GM18526 (cell line): ENCODE results near the gene NINJ2.
A peak's percentile ranks its signal among the peaks of the same experiment; 100 is the strongest.

Source experiments
- POLR2A ChIP-seq: IDR thresholded peaks from 3 replicates; pipeline ENCODE4 v1.6.1; 2011; ENCODE audit not compliant: insufficient read length; ENCODE audit errors: extremely low read depth

NINJ2 gene

DNA sequence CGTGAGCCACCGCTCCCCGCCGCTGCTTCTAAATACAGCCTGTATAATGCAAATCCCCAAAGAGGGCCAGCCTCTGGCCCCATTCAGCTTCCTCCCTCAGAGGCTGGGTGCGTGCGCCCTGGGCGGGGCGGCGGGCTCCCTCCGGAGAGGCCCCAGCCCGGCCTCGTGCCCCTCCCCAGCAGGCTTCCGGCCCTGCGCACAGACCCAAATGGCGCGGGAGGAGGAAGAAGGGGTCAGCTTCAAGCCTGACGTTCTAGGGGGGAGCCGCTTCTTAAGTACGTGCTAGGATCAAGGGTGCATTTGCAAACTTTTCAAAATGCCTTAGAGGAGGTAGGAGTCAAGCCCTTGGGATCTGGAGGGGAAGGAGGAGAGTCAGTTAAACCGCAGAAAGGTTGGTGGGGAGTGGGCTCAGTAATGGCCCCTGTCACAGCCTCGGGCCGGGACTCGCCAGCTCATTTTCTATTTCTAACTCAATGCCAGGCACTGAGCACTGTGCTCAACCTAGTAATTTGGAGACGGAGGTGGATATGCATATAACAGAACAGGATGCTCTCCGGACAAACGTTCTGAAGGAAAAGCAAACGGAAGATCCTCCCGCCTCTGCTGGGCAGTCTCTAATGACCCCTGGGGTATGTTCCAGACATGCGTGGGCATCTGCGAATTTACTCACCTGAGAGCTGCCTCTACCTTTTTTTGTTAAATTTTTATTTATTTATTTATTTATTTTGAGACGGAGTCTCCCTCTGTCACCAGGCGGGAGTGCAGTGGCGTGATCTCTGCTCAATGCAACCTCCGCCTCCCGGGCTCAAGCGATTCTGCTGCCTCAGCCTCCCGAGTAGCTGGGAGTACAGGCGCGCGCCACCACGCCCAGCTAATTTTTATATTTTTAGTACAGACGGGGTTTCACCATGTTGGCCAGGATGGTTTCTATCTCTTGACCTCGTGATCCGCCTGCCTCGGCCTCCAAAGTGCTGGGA is 32.3 kb downstream of the NINJ2 start:
- TF ChIP-seq POLR2A: peak; percentile 61

DNA sequence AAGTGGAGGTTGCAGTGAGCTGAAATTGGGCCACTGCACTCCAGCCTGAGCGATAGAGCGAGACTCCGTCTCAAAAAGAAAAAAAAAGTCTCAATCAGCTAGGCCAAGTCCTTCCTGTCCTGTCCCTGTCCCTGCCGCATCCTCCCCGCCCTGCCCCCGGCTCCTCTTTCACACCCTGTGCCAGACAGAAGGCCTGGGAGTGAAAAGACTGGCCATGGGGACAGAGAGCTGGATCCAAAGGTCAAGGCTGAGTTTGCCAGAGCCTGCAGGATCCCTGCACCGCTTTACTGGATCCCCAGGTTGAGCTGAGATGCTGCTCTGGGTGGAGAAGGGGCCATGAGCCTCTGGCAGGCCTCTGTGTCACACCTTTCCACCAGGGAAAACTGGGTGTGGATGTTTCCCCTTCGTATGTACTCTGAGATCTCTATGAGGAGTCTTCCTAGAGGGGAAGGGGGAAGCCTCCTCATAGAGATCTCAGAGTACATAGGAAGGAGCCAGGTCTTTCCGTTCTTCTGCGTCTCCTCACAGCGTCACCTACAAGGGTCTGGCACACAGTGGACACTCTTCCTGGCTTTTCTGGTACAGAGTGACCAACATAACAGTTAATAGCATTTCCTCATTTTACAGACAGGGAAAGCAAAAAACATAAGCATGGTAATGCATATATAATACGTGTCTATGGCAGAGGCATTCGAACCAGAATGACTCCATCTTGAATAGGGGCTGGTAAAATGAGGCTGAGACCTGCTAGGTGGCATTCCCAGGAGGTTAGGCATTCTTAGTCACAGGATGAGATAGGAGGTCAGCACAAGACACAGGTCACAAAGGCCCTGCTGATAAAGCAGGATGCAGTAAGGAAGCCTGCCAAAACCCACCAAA is 35.1 kb downstream of the NINJ2 start:
- TF ChIP-seq POLR2A: no peak

DNA sequence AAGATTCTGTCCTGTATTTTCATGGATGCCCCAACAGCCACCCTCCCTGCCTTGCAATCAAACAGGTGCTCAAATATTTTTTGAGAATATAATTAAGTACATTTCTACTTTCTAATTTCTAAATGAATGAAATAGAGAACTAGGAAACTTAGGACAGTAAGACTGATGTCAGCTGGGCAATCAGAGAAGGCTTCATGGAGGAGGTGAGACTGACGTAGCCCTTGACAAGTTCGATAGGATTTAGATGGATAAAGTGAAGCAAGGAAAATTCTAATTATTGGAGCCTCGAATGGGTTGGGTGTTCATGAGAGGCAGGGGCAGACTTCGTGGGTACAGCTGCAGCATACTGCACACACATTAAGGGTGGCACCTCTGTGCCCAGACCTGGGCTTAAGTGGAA is 36.0 kb downstream of the NINJ2 start:
- no peak for TF ChIP-seq POLR2A

GRCh38 chr12:625998-626397 is 37.2 kb downstream of the NINJ2 start:
- no peak for TF ChIP-seq POLR2A

- TF ChIP-seq POLR2A: no peak
Measured at GRCh38 chr12:623865-624372, 39.3 kb downstream of the NINJ2 start.

DNA sequence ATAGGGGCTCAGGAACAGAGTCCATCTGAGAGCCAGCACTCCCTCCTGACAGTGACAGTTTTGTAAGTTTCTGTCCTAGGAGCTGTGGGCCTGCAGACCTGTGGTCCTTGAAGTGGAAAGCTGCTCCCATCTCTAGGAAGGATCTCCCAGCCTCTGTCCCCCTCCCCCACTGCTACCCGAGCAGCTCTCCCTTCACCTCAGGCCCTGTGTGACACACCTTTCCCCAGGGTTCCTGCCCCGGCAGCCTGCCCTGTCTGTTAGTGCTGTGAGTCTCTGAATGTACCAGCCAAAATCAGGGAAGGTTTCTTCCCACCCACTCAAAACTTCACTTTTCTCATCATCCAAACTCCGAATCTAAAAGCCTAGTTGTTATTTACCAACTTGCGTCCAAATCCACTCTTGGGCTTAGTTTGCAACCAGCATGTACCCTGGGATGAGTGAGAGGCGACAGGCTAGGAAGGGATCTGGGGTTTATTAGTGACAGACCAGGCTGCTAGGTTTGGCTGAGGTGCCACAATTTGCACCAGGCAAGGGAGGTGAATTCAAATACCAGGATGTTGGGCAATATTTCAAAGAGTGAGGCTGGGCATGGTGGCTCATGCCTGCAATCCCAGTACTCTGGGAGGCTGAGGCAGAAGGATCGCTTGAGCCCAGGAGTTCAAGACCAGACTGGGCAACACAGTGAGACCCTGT is 39.9 kb downstream of the NINJ2 start:
- no peak for TF ChIP-seq POLR2A

DNA sequence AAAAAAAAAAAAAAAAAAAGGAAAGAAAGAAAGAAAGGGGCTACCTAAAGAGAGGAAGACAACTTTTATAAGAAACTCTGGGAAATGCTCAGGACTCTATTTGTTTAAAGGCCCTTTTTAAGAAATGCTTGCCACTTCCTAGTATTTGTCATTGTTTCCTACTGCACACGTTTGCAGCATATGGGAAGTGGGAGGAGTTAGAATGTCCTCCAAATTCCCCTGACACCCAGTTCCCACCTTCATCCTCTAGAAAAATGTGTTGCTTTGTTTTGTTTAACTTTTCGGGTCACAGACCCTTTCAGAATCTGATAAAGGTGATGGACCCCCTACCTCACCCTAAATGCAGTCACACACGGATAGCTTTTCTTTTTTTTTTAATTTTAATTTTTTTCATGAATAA is 40.8 kb downstream of the NINJ2 start:
- no peak for TF ChIP-seq POLR2A

GRCh38 chr12:619346-619745 is 43.9 kb downstream of the NINJ2 start:
- TF ChIP-seq POLR2A: no peak

DNA sequence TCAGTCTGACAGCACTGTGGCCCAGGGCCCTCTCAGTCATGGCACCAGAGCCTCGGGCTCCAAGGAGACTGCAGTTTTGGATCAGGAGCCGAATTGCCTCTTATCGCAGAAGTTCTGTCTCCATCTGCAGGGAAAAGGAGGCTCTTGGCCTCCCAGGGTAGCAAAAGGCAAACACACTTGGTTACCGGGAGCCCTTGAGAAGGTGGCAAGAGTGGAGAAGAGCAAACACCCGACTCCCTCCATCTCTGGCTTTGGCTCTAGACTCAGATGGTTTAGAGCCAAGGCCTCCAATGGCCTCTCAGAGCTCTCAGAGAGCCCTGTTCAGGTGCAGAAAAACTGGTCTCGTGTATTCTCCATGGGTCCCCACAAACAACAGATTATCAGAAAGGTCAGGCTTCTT is 44.6 kb downstream of the NINJ2 start:
- TF ChIP-seq POLR2A: no peak

DNA sequence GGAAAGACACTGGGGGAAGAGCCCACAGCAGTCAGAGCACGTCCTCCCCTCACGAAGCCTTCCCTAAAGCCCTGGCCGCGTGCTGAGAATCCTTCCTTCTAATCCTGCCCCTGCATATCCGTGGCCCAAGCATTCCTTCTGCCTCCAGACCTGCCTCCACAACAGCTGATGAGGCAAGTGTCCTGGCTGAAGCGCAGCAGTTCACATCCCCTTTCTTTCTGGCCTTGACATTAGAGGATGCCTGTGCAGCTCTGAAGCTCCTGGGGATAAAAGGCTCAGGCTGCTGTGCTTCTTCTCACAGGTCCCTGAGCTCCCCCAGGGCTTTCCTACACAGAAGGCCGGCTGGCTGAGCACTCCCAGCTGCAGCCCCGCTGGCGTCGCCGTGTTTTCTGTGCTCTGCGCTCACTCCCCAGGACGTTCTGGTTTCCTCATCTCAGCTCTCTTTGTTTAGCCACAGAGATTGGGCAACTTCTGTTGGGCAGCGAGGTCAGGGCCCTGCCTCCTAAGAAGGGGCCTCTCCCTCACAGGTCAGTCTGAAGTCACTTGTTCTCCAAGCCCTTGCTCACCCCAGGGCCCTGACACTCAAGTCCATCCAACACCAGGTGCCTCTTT is 45.8 kb downstream of the NINJ2 start:
- TF ChIP-seq POLR2A: no peak

GRCh38 chr12:615620-616019 is 47.6 kb downstream of the NINJ2 start:
- TF ChIP-seq POLR2A: no peak

DNA sequence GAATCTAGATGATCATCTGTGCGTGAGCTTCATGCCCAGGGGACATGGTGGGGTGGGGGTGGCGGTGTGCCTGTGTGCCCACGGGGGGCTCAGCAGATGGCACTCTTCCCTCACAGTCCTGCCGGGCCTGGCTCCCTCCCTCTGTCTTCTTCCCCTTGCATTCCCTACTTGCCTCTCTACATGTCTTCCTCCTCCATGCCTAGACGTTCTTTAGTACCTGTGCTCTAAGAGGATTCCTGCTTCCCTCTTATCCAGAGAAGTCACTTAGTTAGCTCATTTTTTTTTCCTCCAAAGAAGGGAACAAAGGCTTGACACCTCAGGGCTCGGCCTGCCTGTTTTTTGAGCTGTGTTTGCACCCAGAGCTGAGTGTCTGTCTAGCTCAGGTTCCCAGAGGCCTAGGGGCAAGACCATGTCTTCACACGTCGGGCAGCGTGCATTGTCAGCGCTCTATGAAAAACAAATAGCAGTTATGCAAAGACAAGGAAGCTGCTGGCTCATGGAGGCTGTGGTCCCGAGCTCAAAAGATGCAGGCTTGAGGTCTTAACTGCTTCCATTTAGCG is 48.8 kb downstream of the NINJ2 start:
- no peak for TF ChIP-seq POLR2A

- TF ChIP-seq POLR2A: no peak
Measured at GRCh38 chr12:613996-614395, 49.2 kb downstream of the NINJ2 start.

- TF ChIP-seq POLR2A: no peak
Measured at GRCh38 chr12:612886-613285, 50.4 kb downstream of the NINJ2 start.
